Fibroblast of the aortic adventitia (primary cell): ENCODE results near the gene LRP1. TPM values are rescaled to one million over a fixed set of nuclear protein-coding genes. Genes with fewer than 3 reads are reported as not detected.

Source experiments
- DNase-seq: peaks from one replicate; pipeline ENCODE4 v3.0.0-alpha.2; 2010; ENCODE audit warnings: low read depth
- H3K4me3 ChIP-seq: 2 replicates; pipeline ENCODE4 v1.5.1; 2011; ENCODE audit warnings: low read depth, mild to moderate bottlenecking, control low read depth, low read length, moderate library complexity
- CTCF ChIP-seq: IDR thresholded peaks from 2 replicates; pipeline ENCODE4 v1.5.1; 2011; ENCODE audit warnings: mild to moderate bottlenecking, low read length, control low read depth, inconsistent platforms; ENCODE audit not compliant: insufficient read depth
- total RNA-seq: library from RNA; depleted of rRNA; stranded (reverse); fragments of >200 nt; gene quantifications from 2 replicates; pipeline ENCODE4 v1.2.3, GENCODE V29; 2012; ENCODE audit warnings: low replicate concordance

The LRP1 gene
- total RNA-seq, 1 donor: 541 TPM

- H3K4me3 ChIP-seq: peak overlapping the region; percentile 83
- TF ChIP-seq CTCF: no peak
- DNase-seq: peak; percentile 92
These were observed 41.1 kb upstream of the LRP1 start for GRCh38 chr12:57087010-57087690.

- H3K4me3 ChIP-seq: peak overlapping the region; percentile 69
- peak; percentile 96 for DNase-seq
- TF ChIP-seq CTCF: no peak
These were observed 40.5 kb upstream of the LRP1 start for GRCh38 chr12:57087691-57088353.

- peak; percentile 97 for DNase-seq
- peak within 1 kb of the TSS; percentile 95 for H3K4me3 ChIP-seq
- TF ChIP-seq CTCF: no peak
These were observed 39.7 kb upstream of the LRP1 start, which contains the start of gene NAB2 for GRCh38 chr12:57088354-57089270. TSS of gene NAB2 (plus strand) at chr12:57089114. CDS start at chr12:57089272, 158 bp downstream.

- no peak for TF ChIP-seq CTCF
- peak; percentile 69 for DNase-seq
- H3K4me3 ChIP-seq: peak overlapping the region; percentile 95
These were observed 38.7 kb upstream of the LRP1 start for GRCh38 chr12:57089271-57090245.

- H3K4me3 ChIP-seq: peak overlapping the region; percentile 95
- no peak for TF ChIP-seq CTCF
- no peak for DNase-seq
These were observed 37.8 kb upstream of the LRP1 start for GRCh38 chr12:57090490-57090889.
